ENCODE results near the gene RFC5.
A peak's percentile ranks its signal among the peaks of the same experiment; 100 is the strongest.
"Not testable (repeated sequence)": the region's sequence is repeated elsewhere in the genome, so short reads cannot be mapped to it uniquely, and the experiment has no call there.

RFC5 gene

GRCh38 chr12:118015944-118016343, 559 bp upstream of the RFC5 start:
- DNase-seq: no peak

GRCh38 chr12:118017926-118018325, 1.4 kb downstream of the RFC5 start:
- DNase-seq: no peak

GRCh38 chr12:118020036-118020435, 3.5 kb downstream of the RFC5 start:
- DNase-seq: no peak

GRCh38 chr12:118022097-118022727, 5.7 kb downstream of the RFC5 start:
- not testable (repeated sequence) for DNase-seq

- DNase-seq: no peak
These were observed 6.2 kb downstream of the RFC5 start for GRCh38 chr12:118022728-118023109.

- no peak for DNase-seq
These were observed 6.9 kb downstream of the RFC5 start for GRCh38 chr12:118023301-118023860.

GRCh38 chr12:118025168-118025567, 8.7 kb downstream of the RFC5 start:
- no peak for DNase-seq

GRCh38 chr12:118029166-118029565, 12.7 kb downstream of the RFC5 start:
- no peak for DNase-seq

GRCh38 chr12:118032188-118032587, 15.7 kb downstream of the RFC5 start:
- no peak for DNase-seq

- no peak for DNase-seq
These were observed 16.8 kb downstream of the RFC5 start for GRCh38 chr12:118033323-118033722.

- DNase-seq: no peak
These were observed 17.4 kb downstream of the RFC5 start for GRCh38 chr12:118033902-118034301.

GRCh38 chr12:118034429-118035189, 18.1 kb downstream of the RFC5 start:
- DNase-seq: peak in 1 of 5 experiments; percentile 32

GRCh38 chr12:118035190-118036041, 18.9 kb downstream of the RFC5 start:
- peak in 1 of 5 experiments; percentile 87 for DNase-seq

GRCh38 chr12:118036672-118037411, 20.3 kb downstream of the RFC5 start:
- DNase-seq: no peak

GRCh38 chr12:118038137-118038536, 21.6 kb downstream of the RFC5 start:
- DNase-seq: no peak

GRCh38 chr12:118042091-118042490, 25.6 kb downstream of the RFC5 start:
- DNase-seq: peak in 1 of 5 experiments; percentile 40

- no peak for DNase-seq
These were observed 27.6 kb downstream of the RFC5 start for GRCh38 chr12:118044075-118044474.

GRCh38 chr12:118044577-118044976, 28.1 kb downstream of the RFC5 start:
- DNase-seq: no peak

- DNase-seq: no peak
These were observed 29.9 kb downstream of the RFC5 start for GRCh38 chr12:118046430-118046829.

GRCh38 chr12:118050972-118051910, 34.7 kb downstream of the RFC5 start:
- DNase-seq: no peak
